Measurements from ENCODE around the gene CAND1. TPM values are rescaled to one million over a fixed set of nuclear protein-coding genes. Genes with fewer than 3 reads are reported as not detected.

The CAND1 gene
- total RNA-seq, 1 donor, result 130 TPM

- no peaks in the 10 kb centered on the region for H3K36me3 ChIP-seq (ENCODE audit: insufficient read depth, low read length)
- H2AFZ ChIP-seq (ENCODE audit: low read length), result no peak overlapping the region
- no peaks in the 10 kb centered on the region for H3K9me3 ChIP-seq (ENCODE audit: low read depth, low read length)
- H3K4me2 ChIP-seq (ENCODE audit: insufficient read depth, low read length), result no peak overlapping the region
- peaks cover 42% of the 10 kb centered on the region for H3K4me1 ChIP-seq (ENCODE audit: insufficient read depth, low read length)
- H3K27me3 ChIP-seq (ENCODE audit: insufficient read depth, low read length), result no peaks in the 10 kb centered on the region
- no peaks in the 10 kb centered on the region for H3K79me2 ChIP-seq (ENCODE audit: insufficient read depth, low read length)
- H3K27ac ChIP-seq (ENCODE audit: low read depth, low read length), result no peak overlapping the region
- TF ChIP-seq CTCF (IDR thresholded peaks at IDR 0.05; ENCODE audit: extremely low read depth, low read depth, low read length), result no peak
- H4K20me1 ChIP-seq (ENCODE audit: insufficient read depth, low read length), result no peaks in the 10 kb centered on the region
- no peak overlapping the region for H3K4me3 ChIP-seq (ENCODE audit: insufficient read depth, low read length)
- DNase-seq (ENCODE audit: insufficient read length, low spot score, missing footprints), result peak; percentile 9
Measured at GRCh38 chr12:67367843-67368242, 98.7 kb downstream of the CAND1 start.

Measured in osteoblast (primary cell).